Kidney capillary endothelial cell (primary cell): Measurements from ENCODE around the gene SLC10A7.
A peak's percentile ranks its signal among the peaks of the same experiment; 100 is the strongest.

Experiments used
- DNase-seq: peaks from one replicate; pipeline ENCODE4 v3.0.0-alpha.2; 2018; ENCODE audit warnings: low spot score

The SLC10A7 gene

GRCh38 chr4:146439437-146439836 lies 82.3 kb downstream of the SLC10A7 start:
- no peak for DNase-seq

GRCh38 chr4:146437778-146438177 lies 84.0 kb downstream of the SLC10A7 start:
- DNase-seq, result no peak

- DNase-seq, result no peak
These were observed 85.1 kb downstream of the SLC10A7 start for GRCh38 chr4:146436423-146437162.

GRCh38 chr4:146435962-146436361 lies 85.8 kb downstream of the SLC10A7 start:
- no peak for DNase-seq

GRCh38 chr4:146432065-146432464 lies 89.7 kb downstream of the SLC10A7 start:
- no peak for DNase-seq

- DNase-seq, result no peak
These were observed 93.4 kb downstream of the SLC10A7 start for GRCh38 chr4:146428298-146428697.

- DNase-seq, result no peak
These were observed 103.9 kb downstream of the SLC10A7 start for GRCh38 chr4:146417822-146418221.

GRCh38 chr4:146415829-146416228 lies 105.9 kb downstream of the SLC10A7 start:
- no peak for DNase-seq

- DNase-seq, result peak; percentile 58
These were observed 114.1 kb downstream of the SLC10A7 start for GRCh38 chr4:146407669-146408084.

GRCh38 chr4:146407257-146407656 lies 114.5 kb downstream of the SLC10A7 start:
- no peak for DNase-seq

GRCh38 chr4:146401274-146401673 lies 120.5 kb downstream of the SLC10A7 start:
- no peak for DNase-seq

GRCh38 chr4:146398896-146399445 lies 122.8 kb downstream of the SLC10A7 start:
- DNase-seq, result no peak

- DNase-seq, result no peak
These were observed 123.3 kb downstream of the SLC10A7 start for GRCh38 chr4:146398404-146398803.

- no peak for DNase-seq
These were observed 132.2 kb downstream of the SLC10A7 start for GRCh38 chr4:146389561-146389960.

GRCh38 chr4:146382194-146382593 lies 139.5 kb downstream of the SLC10A7 start:
- no peak for DNase-seq

- peak; percentile 3 for DNase-seq
These were observed 140.4 kb downstream of the SLC10A7 start for GRCh38 chr4:146381263-146381872.

- no peak for DNase-seq
These were observed 142.0 kb downstream of the SLC10A7 start for GRCh38 chr4:146379744-146380143.

GRCh38 chr4:146371812-146372211 lies 149.9 kb downstream of the SLC10A7 start:
- DNase-seq, result no peak

GRCh38 chr4:146370841-146371240 lies 150.9 kb downstream of the SLC10A7 start:
- no peak for DNase-seq

GRCh38 chr4:146369446-146369845 lies 152.3 kb downstream of the SLC10A7 start:
- no peak for DNase-seq

- DNase-seq, result no peak
These were observed 153.5 kb downstream of the SLC10A7 start for GRCh38 chr4:146368209-146368608.

- no peak for DNase-seq
These were observed 154.4 kb downstream of the SLC10A7 start for GRCh38 chr4:146367347-146367746.

- DNase-seq, result no peak
These were observed 162.0 kb downstream of the SLC10A7 start for GRCh38 chr4:146359771-146360170.
